ENCODE results near the gene LRRC18.

LRRC18 gene

DNA sequence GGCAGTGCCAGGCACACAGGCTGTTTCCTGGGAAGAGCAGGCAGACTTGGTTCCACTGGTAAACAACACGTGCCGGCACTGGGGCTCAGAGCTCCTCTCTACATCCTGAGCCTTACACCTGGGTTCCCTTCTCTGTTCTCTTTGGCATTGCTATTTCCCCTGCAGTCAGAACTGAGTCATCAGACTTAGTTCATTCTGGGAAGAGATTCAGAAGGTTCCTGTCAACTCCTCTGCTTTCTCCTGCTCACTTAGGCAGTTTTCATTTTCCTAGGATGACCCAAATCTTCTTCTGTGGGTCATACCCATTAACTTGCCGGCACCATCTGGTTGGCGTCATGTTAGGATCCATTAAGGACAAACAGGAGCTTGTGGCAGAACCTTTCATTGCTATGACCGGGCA, 33.4 kb upstream of the LRRC18 start:
- H3K4me3 ChIP-seq: no peak overlapping the region
- TF ChIP-seq POLR2AphosphoS5 (IDR thresholded peaks at IDR 0.05; ENCODE audit: borderline replicate concordance, low read depth, low read length) (no peak), EZH2 (IDR thresholded peaks at IDR 0.05) (no peak), FOXP2 (optimal IDR thresholded peaks at IDR 0.05; ENCODE audit: control extremely low read depth, extremely low read length, insufficient read depth) (no peak)
- no peak overlapping the region for H3K9ac ChIP-seq (ENCODE audit: insufficient read length)
- DNase-seq (ENCODE audit: low read depth, low spot score): no peak
- no peak overlapping the region for H3K27ac ChIP-seq
- H3K9me3 ChIP-seq (ENCODE audit: low read depth, low read length): no peaks in the 10 kb centered on the region
- H3K36me3 ChIP-seq (ENCODE audit: insufficient read depth, low read length): no peaks in the 10 kb centered on the region

GRCh38 chr10:48970654-48971053, 31.0 kb upstream of the LRRC18 start:
- H3K27ac ChIP-seq: no peak overlapping the region
- no peaks in the 10 kb centered on the region for H3K36me3 ChIP-seq (ENCODE audit: insufficient read depth, low read length)
- no peak overlapping the region for H3K9ac ChIP-seq (ENCODE audit: insufficient read length)
- TF ChIP-seq EZH2 (IDR thresholded peaks at IDR 0.05) (no peak), FOXP2 (optimal IDR thresholded peaks at IDR 0.05; ENCODE audit: control extremely low read depth, extremely low read length, insufficient read depth) (no peak), POLR2AphosphoS5 (IDR thresholded peaks at IDR 0.05; ENCODE audit: borderline replicate concordance, low read depth, low read length) (no peak)
- H3K4me3 ChIP-seq: no peak overlapping the region
- DNase-seq (ENCODE audit: low read depth, low spot score): no peak
- no peaks in the 10 kb centered on the region for H3K9me3 ChIP-seq (ENCODE audit: low read depth, low read length)

DNA sequence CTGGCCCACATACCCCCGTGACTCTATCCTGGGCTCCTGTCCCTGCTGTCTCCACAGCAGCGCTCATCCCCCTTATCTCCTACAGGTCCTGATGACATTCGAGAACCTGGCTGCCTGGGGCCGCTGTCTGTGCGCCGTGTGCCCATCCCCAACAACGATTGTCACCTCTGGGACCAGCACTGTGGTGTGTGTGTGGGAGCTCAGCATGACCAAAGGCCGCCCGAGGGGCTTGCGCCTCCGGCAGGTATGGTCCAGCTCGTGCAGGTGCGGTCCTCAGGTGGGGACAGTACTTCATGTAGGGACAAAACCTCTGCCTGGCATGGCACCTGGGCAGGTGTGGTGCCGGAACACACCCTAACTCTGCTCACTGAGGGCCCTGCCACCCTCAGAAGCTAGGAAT, 30.4 kb upstream of the LRRC18 start:
- no peak overlapping the region for H3K4me3 ChIP-seq
- DNase-seq (ENCODE audit: low read depth, low spot score): no peak
- TF ChIP-seq POLR2AphosphoS5 (IDR thresholded peaks at IDR 0.05; ENCODE audit: borderline replicate concordance, low read depth, low read length): no peak
- no peak for TF ChIP-seq EZH2 (IDR thresholded peaks at IDR 0.05)
- no peak for TF ChIP-seq FOXP2 (optimal IDR thresholded peaks at IDR 0.05; ENCODE audit: control extremely low read depth, extremely low read length, insufficient read depth)
- H3K27ac ChIP-seq: no peak overlapping the region
- H3K9me3 ChIP-seq (ENCODE audit: low read depth, low read length): no peaks in the 10 kb centered on the region
- H3K36me3 ChIP-seq (ENCODE audit: insufficient read depth, low read length): no peaks in the 10 kb centered on the region
- H3K9ac ChIP-seq (ENCODE audit: insufficient read length): no peak overlapping the region

DNA sequence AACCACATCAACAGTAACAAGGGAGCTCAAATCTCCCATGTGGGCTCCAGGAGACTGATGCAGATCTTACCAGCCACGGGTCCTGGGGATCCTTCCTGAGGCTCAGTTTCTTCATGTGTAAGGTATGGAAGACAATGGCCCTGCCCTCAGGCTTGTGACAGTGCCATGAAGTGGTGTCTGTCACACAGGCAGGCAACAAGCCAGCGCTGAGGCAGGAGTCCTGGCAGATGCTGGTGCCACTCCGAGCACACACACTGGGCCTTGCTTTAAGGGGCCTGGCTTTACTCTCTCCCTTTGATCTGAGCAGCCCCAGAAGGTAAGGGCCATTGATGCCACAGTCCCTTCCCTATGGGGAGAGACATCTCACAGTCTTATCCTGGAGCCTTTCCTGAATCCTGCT, 28.4 kb upstream of the LRRC18 start:
- TF ChIP-seq POLR2AphosphoS5 (IDR thresholded peaks at IDR 0.05; ENCODE audit: borderline replicate concordance, low read depth, low read length) (no peak), EZH2 (IDR thresholded peaks at IDR 0.05) (no peak), FOXP2 (optimal IDR thresholded peaks at IDR 0.05; ENCODE audit: control extremely low read depth, extremely low read length, insufficient read depth) (no peak)
- H3K4me3 ChIP-seq: no peak overlapping the region
- H3K9ac ChIP-seq (ENCODE audit: insufficient read length): no peak overlapping the region
- H3K36me3 ChIP-seq (ENCODE audit: insufficient read depth, low read length): no peaks in the 10 kb centered on the region
- H3K27ac ChIP-seq: no peak overlapping the region
- H3K9me3 ChIP-seq (ENCODE audit: low read depth, low read length): no peaks in the 10 kb centered on the region
- no peak for DNase-seq (ENCODE audit: low read depth, low spot score)

- H3K36me3 ChIP-seq (ENCODE audit: insufficient read depth, low read length): no peaks in the 10 kb centered on the region
- H3K9me3 ChIP-seq (ENCODE audit: low read depth, low read length): no peaks in the 10 kb centered on the region
- no peak for TF ChIP-seq FOXP2 (optimal IDR thresholded peaks at IDR 0.05; ENCODE audit: control extremely low read depth, extremely low read length, insufficient read depth)
- TF ChIP-seq POLR2AphosphoS5 (IDR thresholded peaks at IDR 0.05; ENCODE audit: borderline replicate concordance, low read depth, low read length): no peak
- no peak for TF ChIP-seq EZH2 (IDR thresholded peaks at IDR 0.05)
- H3K4me3 ChIP-seq: no peak overlapping the region
- no peak for DNase-seq (ENCODE audit: low read depth, low spot score)
- no peak overlapping the region for H3K27ac ChIP-seq
- H3K9ac ChIP-seq (ENCODE audit: insufficient read length): no peak overlapping the region
Measured at GRCh38 chr10:48965460-48965859, 25.8 kb upstream of the LRRC18 start.

- Histone ChIP-seq H3K9me3 (ENCODE audit: low read depth, low read length) (no peaks in the 10 kb centered on the region), H3K27ac (no peak overlapping the region), H3K4me3 (no peak overlapping the region), H3K9ac (ENCODE audit: insufficient read length) (no peak overlapping the region), H3K36me3 (ENCODE audit: insufficient read depth, low read length) (no peaks in the 10 kb centered on the region)
- TF ChIP-seq EZH2 (IDR thresholded peaks at IDR 0.05): no peak
- TF ChIP-seq POLR2AphosphoS5 (IDR thresholded peaks at IDR 0.05; ENCODE audit: borderline replicate concordance, low read depth, low read length): no peak
- TF ChIP-seq FOXP2 (optimal IDR thresholded peaks at IDR 0.05; ENCODE audit: control extremely low read depth, extremely low read length, insufficient read depth): no peak
- no peak for DNase-seq (ENCODE audit: low read depth, low spot score)
Measured at GRCh38 chr10:48964038-48964437, 24.4 kb upstream of the LRRC18 start.

GRCh38 chr10:48958598-48959190, 19.1 kb upstream of the LRRC18 start:
- no peak for DNase-seq (ENCODE audit: low read depth, low spot score)
- H3K4me3 ChIP-seq: no peak overlapping the region
- no peaks in the 10 kb centered on the region for H3K9me3 ChIP-seq (ENCODE audit: low read depth, low read length)
- H3K9ac ChIP-seq (ENCODE audit: insufficient read length): no peak overlapping the region
- H3K27ac ChIP-seq: no peak overlapping the region
- TF ChIP-seq POLR2AphosphoS5 (IDR thresholded peaks at IDR 0.05; ENCODE audit: borderline replicate concordance, low read depth, low read length) (no peak), FOXP2 (optimal IDR thresholded peaks at IDR 0.05; ENCODE audit: control extremely low read depth, extremely low read length, insufficient read depth) (no peak), EZH2 (IDR thresholded peaks at IDR 0.05) (no peak)
- H3K36me3 ChIP-seq (ENCODE audit: insufficient read depth, low read length): no peaks in the 10 kb centered on the region

DNA sequence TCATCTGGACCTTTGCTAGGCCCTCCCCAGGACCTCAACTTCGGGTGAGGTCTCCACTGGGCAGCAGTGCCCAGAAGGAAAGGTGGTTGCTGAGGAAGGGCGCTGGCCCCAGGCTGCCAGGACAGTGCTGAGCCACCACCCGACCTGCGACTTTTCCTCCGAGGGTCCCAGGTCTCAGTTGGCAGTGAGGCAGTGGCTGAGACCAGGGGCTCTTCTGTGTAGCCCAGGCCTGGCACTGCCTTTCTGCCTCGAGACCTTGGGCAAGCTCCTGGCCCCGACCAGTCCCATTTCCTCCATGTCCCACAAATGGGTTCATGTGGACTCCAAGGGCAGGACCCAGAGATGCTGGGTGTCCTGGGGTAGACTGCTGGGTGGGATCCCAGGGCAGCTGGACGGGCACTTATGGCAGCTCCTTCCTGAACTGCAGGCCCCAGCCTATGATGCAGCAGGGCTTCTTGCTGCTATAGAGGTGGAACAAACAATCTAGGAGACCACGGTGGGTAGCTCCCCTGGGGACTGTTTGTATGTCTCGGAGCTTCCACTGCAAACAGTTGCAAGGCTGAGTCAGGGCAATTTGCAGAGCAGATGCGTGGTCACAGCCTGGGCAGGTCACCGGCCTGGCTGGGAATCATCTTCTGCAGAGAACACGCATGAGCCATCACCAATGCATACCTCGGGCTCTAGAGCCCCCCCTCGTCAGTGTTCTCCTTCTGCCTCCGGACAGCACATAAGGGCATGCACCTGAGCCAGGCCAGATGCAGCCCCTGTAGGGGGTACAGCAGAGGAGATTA, 17.9 kb upstream of the LRRC18 start:
- no peak overlapping the region for H3K4me3 ChIP-seq
- H3K9me3 ChIP-seq (ENCODE audit: low read depth, low read length): no peaks in the 10 kb centered on the region
- TF ChIP-seq POLR2AphosphoS5 (IDR thresholded peaks at IDR 0.05; ENCODE audit: borderline replicate concordance, low read depth, low read length) (no peak), FOXP2 (optimal IDR thresholded peaks at IDR 0.05; ENCODE audit: control extremely low read depth, extremely low read length, insufficient read depth) (no peak), EZH2 (IDR thresholded peaks at IDR 0.05) (no peak)
- no peak for DNase-seq (ENCODE audit: low read depth, low spot score)
- no peak overlapping the region for H3K27ac ChIP-seq
- no peaks in the 10 kb centered on the region for H3K36me3 ChIP-seq (ENCODE audit: insufficient read depth, low read length)
- H3K9ac ChIP-seq (ENCODE audit: insufficient read length): no peak overlapping the region

All from SK-N-MC (cell line).